Measurements from ENCODE around the gene ZNF319.

DNA sequence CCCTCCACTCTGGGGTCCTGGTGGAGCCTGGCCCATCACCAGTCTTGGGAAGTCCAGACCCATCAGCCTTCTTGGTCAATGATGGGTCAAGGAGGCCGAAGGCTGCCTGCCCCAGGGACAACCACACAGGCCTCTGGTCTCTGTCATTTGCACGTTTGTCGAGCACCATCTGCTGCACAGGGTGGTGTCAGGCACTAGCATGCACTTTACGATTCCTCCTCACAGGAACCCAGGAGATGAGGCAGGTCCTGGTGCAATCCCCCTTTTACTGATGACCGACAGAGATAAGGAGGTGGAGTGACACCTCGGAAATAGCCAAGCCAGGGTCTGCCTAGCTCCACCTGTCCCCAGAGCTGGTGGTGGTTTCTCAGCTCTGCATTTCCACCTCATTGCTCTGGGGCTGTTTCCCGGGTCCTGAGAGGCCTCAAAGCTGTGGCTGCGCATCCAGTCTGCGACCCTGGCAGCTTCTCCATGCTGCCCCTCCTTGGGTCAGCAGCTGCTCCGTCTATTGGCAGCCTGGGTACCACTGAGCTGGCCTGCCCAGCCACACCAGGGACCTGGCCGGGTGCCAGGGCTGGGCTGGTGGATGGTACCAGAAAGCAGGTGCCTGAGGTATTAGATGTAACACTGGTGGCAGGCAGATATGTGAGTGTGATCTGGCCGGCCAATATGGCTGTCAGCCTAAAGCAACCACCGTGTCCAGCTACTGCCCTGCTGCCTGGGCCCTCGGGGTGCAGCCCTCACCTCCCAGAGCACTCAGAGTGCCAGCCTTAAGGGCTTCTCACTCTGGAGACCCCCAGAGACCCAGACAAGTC is 35.1 kb upstream of the ZNF319 start:
- TF ChIP-seq SMAD4 (CRISPR knock-in tag; IDR thresholded peaks at IDR 0.05) (no peak), FOXK1 (CRISPR knock-in tag; IDR thresholded peaks at IDR 0.05) (no peak), ESRRA (CRISPR knock-in tag; IDR thresholded peaks at IDR 0.05; ENCODE audit: borderline replicate concordance) (no peak)
- TF ChIP-seq, protein P1, sequence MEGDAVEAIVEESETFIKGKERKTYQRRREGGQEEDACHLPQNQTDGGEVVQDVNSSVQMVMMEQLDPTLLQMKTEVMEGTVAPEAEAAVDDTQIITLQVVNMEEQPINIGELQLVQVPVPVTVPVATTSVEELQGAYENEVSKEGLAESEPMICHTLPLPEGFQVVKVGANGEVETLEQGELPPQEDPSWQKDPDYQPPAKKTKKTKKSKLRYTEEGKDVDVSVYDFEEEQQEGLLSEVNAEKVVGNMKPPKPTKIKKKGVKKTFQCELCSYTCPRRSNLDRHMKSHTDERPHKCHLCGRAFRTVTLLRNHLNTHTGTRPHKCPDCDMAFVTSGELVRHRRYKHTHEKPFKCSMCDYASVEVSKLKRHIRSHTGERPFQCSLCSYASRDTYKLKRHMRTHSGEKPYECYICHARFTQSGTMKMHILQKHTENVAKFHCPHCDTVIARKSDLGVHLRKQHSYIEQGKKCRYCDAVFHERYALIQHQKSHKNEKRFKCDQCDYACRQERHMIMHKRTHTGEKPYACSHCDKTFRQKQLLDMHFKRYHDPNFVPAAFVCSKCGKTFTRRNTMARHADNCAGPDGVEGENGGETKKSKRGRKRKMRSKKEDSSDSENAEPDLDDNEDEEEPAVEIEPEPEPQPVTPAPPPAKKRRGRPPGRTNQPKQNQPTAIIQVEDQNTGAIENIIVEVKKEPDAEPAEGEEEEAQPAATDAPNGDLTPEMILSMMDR (IDR thresholded peaks at IDR 0.05) = no peak
